ENCODE measurements around the gene TKTL1. TPM values are rescaled to one million over a fixed set of nuclear protein-coding genes. Genes with fewer than 3 reads are reported as not detected.

TKTL1 gene
- total RNA-seq, 2 experiments from 2014 or later = 0.23 TPM; not detected in 1

GRCh38 chrX:154356596-154356995, 61.0 kb downstream of the TKTL1 start:
- no peak overlapping the region for H3K4me3 Mint-ChIP-seq
- DNase-seq (no peak), ATAC-seq (no peak)
- peaks cover 29% of the 10 kb centered on the region for H3K4me1 Mint-ChIP-seq
- H3K9me3 Mint-ChIP-seq (ENCODE audit: low read depth) = no peaks in the 10 kb centered on the region
- H3K27ac Mint-ChIP-seq = no peak overlapping the region
- intact Hi-C loops (cut with DNase I, micrococcal nuclease) = no loop called here
- peaks cover 18% of the 10 kb centered on the region for H3K36me3 Mint-ChIP-seq (ENCODE audit: low read depth)
- ChIA-PET POLR2A (no interaction called here), CTCF (no interaction called here)
- no peaks in the 10 kb centered on the region for H3K27me3 Mint-ChIP-seq

- no peak for DNase-seq
Observed at GRCh38 chrX:154357205-154357604, 61.6 kb downstream of the TKTL1 start.

DNA sequence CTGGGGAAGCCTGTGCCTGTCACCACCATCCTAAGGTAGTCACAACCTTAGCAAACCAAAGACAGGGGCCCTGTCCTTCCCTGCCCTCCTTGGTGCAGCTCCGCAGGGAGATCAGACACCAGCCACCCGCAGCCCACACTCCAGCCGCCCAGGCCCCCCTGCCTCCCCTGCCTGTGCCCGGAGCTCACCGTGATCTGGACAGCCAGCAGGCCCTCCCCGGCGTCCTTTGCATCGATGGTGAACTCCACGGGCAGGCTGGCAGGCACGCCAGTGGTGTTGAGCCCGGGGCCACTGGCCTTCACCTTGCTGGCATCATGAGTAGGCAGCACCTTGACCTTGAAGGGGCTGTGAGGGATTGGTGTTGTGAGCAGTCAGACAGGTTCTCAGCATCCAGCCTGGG, 62.4 kb downstream of the TKTL1 start:
- POLR2A ChIA-PET = no interaction called here
- Mint-ChIP-seq H3K27me3 (no peaks in the 10 kb centered on the region), H3K4me1 (peaks cover 24% of the 10 kb centered on the region), H3K9me3 (ENCODE audit: low read depth) (no peaks in the 10 kb centered on the region), H3K27ac (no peak overlapping the region), H3K4me3 (no peak overlapping the region), H3K36me3 (ENCODE audit: low read depth) (peaks cover 22% of the 10 kb centered on the region)
- ATAC-seq = no peak
- CTCF ChIA-PET = no interaction called here
- intact Hi-C loops (cut with DNase I, micrococcal nuclease) = no loop called here
- DNase-seq = no peak

More at GRCh38 chrX:154357205-154357604, 61.6 kb downstream of the TKTL1 start:
- intact Hi-C loops (cut with DNase I, micrococcal nuclease) = no loop called here
- H3K27ac Mint-ChIP-seq = no peak overlapping the region
- H3K4me1 Mint-ChIP-seq = peaks cover 25% of the 10 kb centered on the region
- ATAC-seq = peak; percentile 23
- H3K4me3 Mint-ChIP-seq = no peak overlapping the region
- peaks cover 18% of the 10 kb centered on the region for H3K36me3 Mint-ChIP-seq (ENCODE audit: low read depth)
- POLR2A ChIA-PET = no interaction called here
- CTCF ChIA-PET = no interaction called here
- no peaks in the 10 kb centered on the region for H3K27me3 Mint-ChIP-seq
- no peaks in the 10 kb centered on the region for H3K9me3 Mint-ChIP-seq (ENCODE audit: low read depth)

- H3K36me3 Mint-ChIP-seq (ENCODE audit: low read depth) = peaks cover 24% of the 10 kb centered on the region
- H3K27me3 Mint-ChIP-seq = no peaks in the 10 kb centered on the region
- H3K4me1 Mint-ChIP-seq = peaks cover 20% of the 10 kb centered on the region
- DNase-seq (no peak), ATAC-seq (no peak)
- CTCF ChIA-PET = no interaction called here
- POLR2A ChIA-PET = no interaction called here
- no peak overlapping the region for H3K4me3 Mint-ChIP-seq
- H3K9me3 Mint-ChIP-seq (ENCODE audit: low read depth) = no peaks in the 10 kb centered on the region
- peak overlapping the region; percentile 21 for H3K27ac Mint-ChIP-seq
- intact Hi-C loops (cut with DNase I, micrococcal nuclease) = no loop called here
Observed at GRCh38 chrX:154358829-154359228, 63.2 kb downstream of the TKTL1 start.

DNA sequence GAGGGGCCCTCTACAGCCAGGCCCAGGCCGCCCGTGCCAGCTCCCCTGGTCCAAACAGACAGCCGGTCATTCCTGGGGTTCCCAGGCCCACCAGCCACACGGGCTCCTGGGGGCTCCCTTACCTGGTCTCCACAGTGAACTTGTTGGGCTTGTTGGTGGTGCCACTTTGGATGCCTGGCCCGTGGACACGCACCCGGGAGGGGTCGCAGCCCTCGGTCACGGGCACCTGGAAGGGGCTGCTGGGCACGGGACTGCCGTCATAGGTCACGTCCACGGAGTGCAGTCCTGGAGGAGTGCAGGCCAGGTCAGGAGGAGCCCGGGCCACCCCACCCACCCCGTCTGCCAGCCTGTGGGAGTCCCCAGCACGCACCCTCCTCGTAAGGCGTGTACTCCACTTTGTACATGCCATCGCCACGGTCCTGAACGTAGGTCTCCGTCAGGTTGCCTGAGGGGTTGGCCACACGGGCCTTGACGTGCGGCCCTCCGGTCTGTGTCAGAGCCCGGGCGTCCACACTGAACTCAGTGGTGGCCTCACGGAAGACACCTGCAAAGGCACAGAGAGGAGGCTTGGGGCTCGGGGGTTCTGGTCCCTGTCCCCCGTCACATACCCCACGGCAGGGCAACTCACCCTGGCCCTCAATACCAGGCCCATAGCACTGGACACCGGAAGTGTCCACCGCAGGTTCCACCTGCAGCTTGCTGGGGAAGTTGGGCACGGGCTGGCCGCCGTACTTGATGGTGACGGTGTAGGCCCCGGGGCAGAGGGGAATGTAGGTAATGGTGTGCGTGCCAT, 64.0 kb downstream of the TKTL1 start:
- DNase-seq (no peak), ATAC-seq (no peak)
- H3K4me3 Mint-ChIP-seq = no peak overlapping the region
- peaks cover 20% of the 10 kb centered on the region for H3K4me1 Mint-ChIP-seq
- H3K27ac Mint-ChIP-seq = no peak overlapping the region
- no peaks in the 10 kb centered on the region for H3K9me3 Mint-ChIP-seq (ENCODE audit: low read depth)
- H3K27me3 Mint-ChIP-seq = no peaks in the 10 kb centered on the region
- ChIA-PET CTCF (no interaction called here), POLR2A (no interaction called here)
- intact Hi-C loops (cut with DNase I, micrococcal nuclease) = no loop called here
- H3K36me3 Mint-ChIP-seq (ENCODE audit: low read depth) = peaks cover 22% of the 10 kb centered on the region

- ChIA-PET CTCF (no interaction called here), POLR2A (no interaction called here)
- H3K27me3 Mint-ChIP-seq = no peaks in the 10 kb centered on the region
- no peak overlapping the region for H3K4me3 Mint-ChIP-seq
- H3K9me3 Mint-ChIP-seq (ENCODE audit: low read depth) = no peaks in the 10 kb centered on the region
- intact Hi-C loops (cut with DNase I, micrococcal nuclease) = no loop called here
- peaks cover 20% of the 10 kb centered on the region for H3K4me1 Mint-ChIP-seq
- peaks cover 27% of the 10 kb centered on the region for H3K36me3 Mint-ChIP-seq (ENCODE audit: low read depth)
- ATAC-seq = no peak
- no peak for DNase-seq
- H3K27ac Mint-ChIP-seq = no peak overlapping the region
Observed at GRCh38 chrX:154360155-154360713, 64.6 kb downstream of the TKTL1 start.

- Mint-ChIP-seq H3K27me3 (no peaks in the 10 kb centered on the region), H3K4me1 (peaks cover 16% of the 10 kb centered on the region), H3K9me3 (ENCODE audit: low read depth) (no peaks in the 10 kb centered on the region), H3K27ac (no peak overlapping the region), H3K4me3 (no peak overlapping the region), H3K36me3 (ENCODE audit: low read depth) (peaks cover 33% of the 10 kb centered on the region)
- DNase-seq = no peak
- CTCF ChIA-PET = no interaction called here
- intact Hi-C loops (cut with DNase I, micrococcal nuclease) = no loop called here
- POLR2A ChIA-PET = no interaction called here
- no peak for ATAC-seq
Observed at GRCh38 chrX:154362085-154362742, 66.6 kb downstream of the TKTL1 start.

DNA sequence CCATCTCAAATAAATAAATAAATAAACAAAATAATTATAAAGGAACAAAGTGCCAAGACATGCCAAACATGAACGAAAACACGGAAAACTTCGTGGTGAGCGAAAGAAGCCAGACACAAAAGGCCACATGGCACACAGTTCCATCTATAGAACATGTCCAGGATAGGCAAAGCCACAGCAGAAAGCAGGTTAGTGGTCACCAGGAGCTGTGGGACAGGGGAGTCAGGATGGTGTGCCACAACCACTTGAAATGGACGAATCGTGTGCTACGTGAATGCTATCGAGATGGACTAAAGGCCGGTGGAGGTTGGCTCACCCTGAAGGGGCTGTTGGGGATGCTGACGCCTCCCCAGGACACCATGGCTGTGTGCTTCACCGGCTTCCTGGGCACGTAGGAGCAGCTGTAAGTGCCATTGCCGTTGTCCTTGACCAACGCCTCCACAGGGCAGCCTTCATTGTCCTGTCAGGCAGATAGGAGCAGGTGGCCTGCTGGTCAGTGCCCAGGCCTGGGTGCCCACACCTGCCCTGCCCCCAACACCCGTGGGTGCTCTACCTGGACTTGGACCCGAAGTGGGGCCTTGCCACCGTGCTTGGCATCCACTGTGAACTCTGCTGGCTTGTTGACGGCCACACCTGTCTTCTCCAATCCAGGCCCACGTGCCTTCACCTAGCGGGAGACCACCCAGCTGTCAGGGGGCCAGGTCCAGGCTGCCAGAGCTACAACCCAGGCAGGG, 68.3 kb downstream of the TKTL1 start:
- intact Hi-C loops (cut with DNase I, micrococcal nuclease) = no loop called here
- DNase-seq = no peak
- Mint-ChIP-seq H3K4me3 (no peak overlapping the region), H3K27ac (no peak overlapping the region), H3K4me1 (peaks cover 10% of the 10 kb centered on the region), H3K27me3 (no peaks in the 10 kb centered on the region), H3K9me3 (ENCODE audit: low read depth) (no peaks in the 10 kb centered on the region), H3K36me3 (ENCODE audit: low read depth) (peaks cover 32% of the 10 kb centered on the region)
- POLR2A ChIA-PET = no interaction called here
- no peak for ATAC-seq
- CTCF ChIA-PET = interaction anchor here (1.1 kb wide), 1 partner anchor 9 kb away, joined by 3 read pairs; no protein-coding TSS in a partner anchor

DNA sequence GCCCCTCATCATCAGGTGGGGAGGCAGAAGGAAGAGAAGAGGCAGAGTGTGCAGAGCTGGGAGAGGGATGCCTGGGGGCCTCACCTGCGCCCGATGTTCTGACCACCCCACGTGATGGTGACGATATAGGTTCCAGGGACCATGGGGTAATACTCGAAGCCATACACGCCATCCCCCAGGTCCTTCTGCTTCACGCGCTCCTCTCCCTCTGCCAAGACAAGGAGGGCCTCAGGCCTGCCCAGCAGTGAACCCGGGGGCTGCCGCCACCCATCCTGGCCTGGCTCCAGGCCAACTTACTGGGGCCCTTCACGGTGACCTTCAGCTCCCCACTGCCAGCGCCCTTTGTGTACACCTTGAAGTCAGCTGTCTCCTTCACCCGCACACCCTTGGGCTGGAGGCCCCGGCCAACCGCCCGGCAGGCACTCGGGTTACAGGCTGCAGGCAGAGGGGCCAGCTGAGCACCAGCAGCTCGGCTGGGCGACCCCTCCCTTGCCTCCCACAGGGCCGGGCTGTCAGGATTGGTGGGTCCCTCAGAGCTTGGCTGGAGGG, 69.5 kb downstream of the TKTL1 start:
- Mint-ChIP-seq H3K4me1 (peaks cover 10% of the 10 kb centered on the region), H3K36me3 (ENCODE audit: low read depth) (peaks cover 37% of the 10 kb centered on the region), H3K27ac (no peak overlapping the region), H3K27me3 (no peaks in the 10 kb centered on the region), H3K9me3 (ENCODE audit: low read depth) (no peaks in the 10 kb centered on the region), H3K4me3 (no peak overlapping the region)
- ChIA-PET POLR2A (no interaction called here), CTCF (no interaction called here)
- no peak for ATAC-seq
- intact Hi-C loops (cut with DNase I, micrococcal nuclease) = no loop called here
- no peak for DNase-seq

DNA sequence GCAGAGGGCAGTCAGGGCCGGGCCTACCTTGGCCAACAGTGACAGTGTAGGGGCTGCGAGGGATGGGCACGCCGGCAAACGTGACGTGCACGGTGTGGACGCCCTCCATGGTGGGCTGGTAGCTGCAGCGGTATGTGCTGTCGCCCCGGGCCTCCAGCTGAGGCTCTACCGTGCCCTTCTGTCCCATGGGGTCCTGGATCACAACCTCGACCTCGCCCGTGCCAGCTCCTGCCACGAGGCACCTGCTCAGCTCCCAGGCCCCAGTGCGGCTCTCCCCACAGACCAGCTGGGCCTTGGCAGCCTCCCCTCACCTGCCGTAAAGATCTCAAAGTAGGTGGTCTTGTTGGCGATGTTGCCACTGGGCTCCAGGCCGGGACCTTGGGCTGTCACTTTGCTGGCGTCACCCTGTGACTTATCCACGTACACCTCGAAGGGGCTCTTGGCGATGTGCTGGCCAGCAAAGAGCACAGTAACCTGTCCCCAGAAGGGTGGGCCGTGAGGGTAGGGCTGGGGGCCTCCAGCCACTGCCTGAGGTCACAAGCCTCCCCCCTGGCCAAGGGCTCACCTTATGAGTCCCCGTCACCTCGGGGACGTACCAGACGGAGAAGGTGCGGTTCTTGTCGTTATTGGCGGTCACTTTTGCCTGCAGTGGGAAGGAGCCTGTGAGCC, 70.5 kb downstream of the TKTL1 start:
- ChIA-PET CTCF (no interaction called here), POLR2A (no interaction called here)
- Mint-ChIP-seq H3K4me3 (no peak overlapping the region), H3K4me1 (peaks cover 10% of the 10 kb centered on the region), H3K27me3 (no peaks in the 10 kb centered on the region), H3K9me3 (ENCODE audit: low read depth) (no peaks in the 10 kb centered on the region), H3K27ac (no peak overlapping the region), H3K36me3 (ENCODE audit: low read depth) (peaks cover 33% of the 10 kb centered on the region)
- DNase-seq (no peak), ATAC-seq (no peak)
- intact Hi-C loops (cut with DNase I, micrococcal nuclease) = no loop called here

DNA sequence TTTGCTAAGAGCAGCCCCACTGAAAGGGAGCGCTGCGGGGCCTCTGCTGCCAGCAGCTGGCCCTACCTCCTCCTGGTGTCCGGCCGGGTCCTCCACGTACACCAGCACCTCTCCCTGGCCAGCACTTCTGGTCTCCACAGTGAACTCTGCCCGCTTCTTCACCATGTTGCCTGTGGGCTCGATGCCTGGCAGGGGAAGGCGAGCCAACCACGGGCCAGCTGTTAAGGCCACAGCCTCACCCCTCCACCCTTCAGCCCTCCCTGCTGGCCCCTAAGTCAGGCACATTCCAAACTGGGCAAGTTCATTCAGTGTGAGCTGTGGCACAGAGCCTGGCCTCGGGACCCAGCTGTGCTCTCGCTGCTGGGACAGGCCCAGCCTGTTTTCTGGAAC, 71.1 kb downstream of the TKTL1 start:
- no peak overlapping the region for H3K27ac Mint-ChIP-seq

More for the DNA sequence above, 71.1 kb downstream of the TKTL1 start:
- Mint-ChIP-seq H3K9me3 (ENCODE audit: low read depth) (no peaks in the 10 kb centered on the region), H3K36me3 (ENCODE audit: low read depth) (peaks cover 33% of the 10 kb centered on the region), H3K4me1 (peaks cover 10% of the 10 kb centered on the region), H3K4me3 (no peak overlapping the region), H3K27me3 (no peaks in the 10 kb centered on the region)
- intact Hi-C loops (cut with DNase I, micrococcal nuclease) = no loop called here
- no peak for DNase-seq
- ChIA-PET CTCF (no interaction called here), POLR2A (no interaction called here)
- no peak for ATAC-seq
